GM23338 (cell line): ENCODE results near the gene BCAS3. TPM values are rescaled to one million over a fixed set of nuclear protein-coding genes. Genes with fewer than 3 reads are reported as not detected.

Experiments used
- CTCF ChIP-seq, 2 experiments: fragments of 200-600 bp in 1 of 2; sonication (generic) in 1 of 2; conservative IDR thresholded peaks; 2 replicates each; pipeline versions ENCODE4 v1.5.1 to v1.6.1; 2016 to 2017; ENCODE audit warnings: antibody characterized with exemption in 2 of 2, low read depth in 2 of 2, mild to moderate bottlenecking in 2 of 2, moderate library complexity in 1 of 2
- ETS1 ChIP-seq: IDR thresholded peaks from 2 replicates; pipeline ENCODE4 v1.6.1; 2016; ENCODE audit warnings: antibody characterized with exemption
- EZH2phosphoT487 ChIP-seq: fragments of 200-600 bp; sonication (generic); IDR thresholded peaks from one replicate; pipeline ENCODE4 v1.8.1; 2018; ENCODE audit warnings: antibody characterized with exemption; ENCODE audit not compliant: unreplicated experiment
- NANOG ChIP-seq: IDR thresholded peaks from 2 replicates; pipeline ENCODE4 v1.6.1; 2016; ENCODE audit warnings: antibody characterized with exemption, borderline replicate concordance
- POLR2AphosphoS5 ChIP-seq: IDR thresholded peaks from 2 replicates; pipeline ENCODE4 v1.6.1; 2016; ENCODE audit warnings: antibody characterized with exemption, low read depth
- ZNF114 ChIP-seq: fragments of 250-450 bp; sonication (Bioruptor Pico); IDR thresholded peaks from 2 replicates; pipeline ENCODE4 v1.5.0; 2020; ENCODE audit warnings: mild to moderate bottlenecking, moderate library complexity
- ZNF331 ChIP-seq: fragments of 250-450 bp; sonication (Bioruptor Pico); IDR thresholded peaks from 2 replicates; pipeline ENCODE4 v1.5.0; 2020; ENCODE audit warnings: low read depth, mild to moderate bottlenecking, moderate library complexity
- ZNF462 ChIP-seq: fragments of 250-450 bp; sonication (Bioruptor Pico); IDR thresholded peaks from 2 replicates; pipeline ENCODE4 v1.5.0; 2020; ENCODE audit warnings: mild to moderate bottlenecking, moderate library complexity
- polyA plus RNA-seq: library from polyadenylated mRNA; unstranded; fragments of >200 nt; fragmentation: Nextera tagmentation; extraction: Ambion mirVana; gene quantifications from 2 replicates; pipeline ENCODE4 v1.2.1, GENCODE V29; 2016
- total RNA-seq: library from RNA; depleted of rRNA; stranded (reverse); fragments of >200 nt; shearing (Covaris generic); gene quantifications from 2 replicates; pipeline ENCODE4 v1.2.3, GENCODE V29; 2014

Gene BCAS3
- total and polyA plus RNA-seq, 2 experiments from 2014 or later = 8.2 to 28.0 TPM

GRCh38 chr17:60926466-60927183, 249.0 kb downstream of the BCAS3 start (continued):
- no peak for TF ChIP-seq ZNF462
- TF ChIP-seq ZNF114 = no peak
- no peak for TF ChIP-seq EZH2phosphoT487
- TF ChIP-seq NANOG = no peak
- no peak for TF ChIP-seq ZNF331
- no peak for TF ChIP-seq POLR2AphosphoS5
- no peak for TF ChIP-seq ETS1
- no peak for TF ChIP-seq CTCF (conservative IDR thresholded peaks at IDR 0.05; ENCODE audit: low read depth in 2 of 2)
